Kidney (tissue), 14 donors: ENCODE results near the gene ZCCHC2. TPM values are rescaled to one million over a fixed set of nuclear protein-coding genes. Genes with fewer than 3 reads are reported as not detected.

Source experiments
- DNase-seq, 5 donors: peaks; one replicate each; pipeline ENCODE4 v3.0.0-alpha.2; 2013 to 2020
- FAIRE-seq: peaks from 2 replicates; lab custom pipeline; 2012; peaks lifted over from hg19 to GRCh38; lab: Jason Lieb, UNC
- H3K27ac ChIP-seq, 2 donors: one replicate each; pipeline ENCODE4 v1.7.0; 2013; ENCODE audit warnings: low read depth in 2 of 2, low read length in 2 of 2, inconsistent platforms in 1 of 2
- H3K27me3 ChIP-seq: one replicate; pipeline ENCODE4 v1.7.1; 2013; ENCODE audit warnings: low read length, inconsistent platforms; ENCODE audit not compliant: control insufficient read depth, insufficient read depth
- H3K36me3 ChIP-seq, 3 donors: one replicate each; pipeline versions ENCODE4 v1.7.0 to v1.7.1; 2013; ENCODE audit warnings: low read length in 3 of 3, control low read depth in 1 of 3, inconsistent platforms in 1 of 3; ENCODE audit not compliant: insufficient read depth in 3 of 3, control insufficient read depth in 2 of 3
- H3K4me1 ChIP-seq, 3 donors: one replicate each; pipeline versions ENCODE4 v1.7.0 to v1.7.1; 2013; ENCODE audit warnings: low read length in 3 of 3, inconsistent platforms in 1 of 3, low read depth in 1 of 3; ENCODE audit not compliant: control insufficient read depth in 2 of 3, insufficient read depth in 2 of 3
- H3K4me3 ChIP-seq, 3 donors: one replicate each; pipeline versions ENCODE4 v1.7.0 to v1.8.1; 2013; ENCODE audit warnings: low read length in 3 of 3, control low read depth in 1 of 3, inconsistent platforms in 1 of 3
- H3K9ac ChIP-seq, 3 donors: one replicate each; pipeline versions ENCODE4 v1.7.0 to v1.7.1; 2013; ENCODE audit warnings: low read length in 3 of 3, control low read depth in 1 of 3, inconsistent platforms in 1 of 3
- H3K9me3 ChIP-seq, 3 donors: one replicate each; pipeline versions ENCODE4 v1.7.0 to v1.7.1; 2013; ENCODE audit warnings: low read length in 3 of 3, control low read depth in 1 of 3, inconsistent platforms in 1 of 3; ENCODE audit not compliant: control insufficient read depth in 2 of 3, insufficient read depth in 1 of 3
- CTCF ChIP-seq: IDR thresholded peaks from 3 replicates; pipeline ENCODE4 v1.5.1; 2012; ENCODE audit warnings: mild to moderate bottlenecking, moderate library complexity, borderline replicate concordance; ENCODE audit not compliant: insufficient read depth; ENCODE audit errors: extremely low read depth
- intact Hi-C: fragments of 100-400 bp; cut with DNase I; formaldehyde crosslinking; loops from one replicate; pipeline ENCODE4 v1.11.1; 2022
- polyA plus RNA-seq: library from polyadenylated mRNA; stranded (reverse); fragments of 350-450 nt; fragmentation: Illumina TruSeq; extraction: RNeasy Lipid Tissue Mini Kit (QIAGEN cat#74804); gene quantifications from one replicate; pipeline ENCODE4 v1.2.3, GENCODE V29; 2014; ENCODE audit warnings: low read depth, low replicate concordance; ENCODE audit not compliant: insufficient read depth
- total RNA-seq: library from RNA; stranded (reverse); fragmentation: NEBNext Ultra II Directional; extraction: Animal tissue kit (Norgen Biotek cat#: 25700); gene quantifications from one replicate; pipeline ENCODE4 v1.2.1, GENCODE V29; 2021
- donor health status: control.
- donor health status: control.
- donor health status: control.
- donor health status: control.
- donor health status: control.
- donor health status: DM: yes; HTN: yes; CAD: no.
- donor health status: Normal renal cell carcinoma (clear cell type).

Gene ZCCHC2
- total and polyA plus RNA-seq, 2 donors from 2014 or later = 5.5 to 22.1 TPM

GRCh38 chr18:62543021-62543420, 20.2 kb downstream of the ZCCHC2 start:
- DNase-seq (no peak), FAIRE-seq (no peak)
- Histone ChIP-seq H3K9me3 (no peaks in the 10 kb centered on the region), H3K4me1 (no peaks in the 10 kb centered on the region), H3K36me3 (peaks cover 7 to 43% (median 28%) of the 10 kb centered on the region in 3 donors), H3K4me3 (no peak overlapping the region), H3K27me3 (no peaks in the 10 kb centered on the region), H3K9ac (no peak overlapping the region), H3K27ac (no peak overlapping the region)
- intact Hi-C loops = no loop called here
- TF ChIP-seq CTCF = no peak

- Histone ChIP-seq H3K36me3 (peaks cover 7 to 52% (median 28%) of the 10 kb centered on the region in 3 donors), H3K27ac (no peak overlapping the region), H3K4me1 (no peaks in the 10 kb centered on the region), H3K27me3 (no peaks in the 10 kb centered on the region), H3K9ac (no peak overlapping the region), H3K4me3 (no peak overlapping the region), H3K9me3 (no peaks in the 10 kb centered on the region)
- DNase-seq (no peak), FAIRE-seq (no peak)
- intact Hi-C loops = no loop called here
- no peak for TF ChIP-seq CTCF
Observed at GRCh38 chr18:62545098-62545497, 22.3 kb downstream of the ZCCHC2 start.

GRCh38 chr18:62549755-62550154, 26.9 kb downstream of the ZCCHC2 start:
- intact Hi-C loops = no loop called here
- H3K36me3 ChIP-seq = peaks cover 0 to 46% (median 17%) of the 10 kb centered on the region in 3 donors

More at GRCh38 chr18:62549755-62550154, 26.9 kb downstream of the ZCCHC2 start:
- Histone ChIP-seq H3K4me1 (no peaks in the 10 kb centered on the region), H3K9ac (no peak overlapping the region), H3K27me3 (no peaks in the 10 kb centered on the region), H3K4me3 (no peak overlapping the region), H3K9me3 (no peaks in the 10 kb centered on the region), H3K27ac (no peak overlapping the region)
- no peak for TF ChIP-seq CTCF
- FAIRE-seq (no peak), DNase-seq (no peak)
